ENCODE measurements around the gene TCF4. TPM values are rescaled to one million over a fixed set of nuclear protein-coding genes. Genes with fewer than 3 reads are reported as not detected.

The TCF4 gene
- total RNA-seq, 1 donor from 2014 or later, result 115 TPM

DNA sequence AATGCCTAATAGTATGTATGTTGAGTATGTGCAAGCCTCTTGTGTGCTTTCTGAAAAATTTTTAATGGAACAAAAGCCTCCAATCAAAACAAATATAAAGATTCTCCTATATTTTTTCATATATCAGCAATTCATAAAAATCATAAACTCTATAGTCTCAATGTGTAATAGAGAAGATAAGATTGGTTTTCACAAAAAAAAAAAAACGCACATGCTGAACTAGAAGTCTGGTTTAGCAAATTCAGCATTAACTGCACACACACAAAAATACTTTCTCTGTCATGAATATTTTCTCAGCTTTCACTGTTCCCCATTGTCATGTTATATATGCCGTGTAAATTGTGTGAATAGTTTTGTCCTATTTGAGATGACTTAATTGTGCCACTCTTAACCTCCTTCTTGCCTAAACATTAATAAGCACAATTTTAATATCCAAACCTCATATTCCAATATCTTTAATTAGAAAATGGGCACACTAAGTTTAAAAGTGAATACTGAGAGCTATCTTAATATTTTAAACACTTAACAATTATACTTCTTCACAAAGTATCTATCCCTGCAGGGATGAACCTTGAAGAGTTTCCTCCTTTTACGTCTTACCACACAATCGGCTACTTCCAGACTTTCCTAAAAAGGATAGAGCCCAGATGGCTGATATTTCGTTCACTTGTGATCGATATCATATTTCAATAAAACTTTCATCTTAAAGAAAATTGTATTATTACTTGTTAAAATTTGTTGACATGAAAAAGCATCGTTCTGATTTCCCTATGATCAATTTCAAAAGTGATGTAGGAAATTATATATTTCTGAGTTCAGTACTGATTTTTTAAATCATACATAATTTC, 242.7 kb downstream of the TCF4 start:
- Mint-ChIP-seq H3K9me3 (ENCODE audit: unreplicated experiment) (no peaks in the 10 kb centered on the region), H3K27ac (ENCODE audit: unreplicated experiment) (no peak overlapping the region), H3K36me3 (ENCODE audit: low read depth, unreplicated experiment) (peaks cover 7% of the 10 kb centered on the region), H3K4me1 (ENCODE audit: low read depth, unreplicated experiment) (peaks cover 11% of the 10 kb centered on the region), H3K27me3 (ENCODE audit: low read depth, unreplicated experiment) (no peaks in the 10 kb centered on the region), H3K4me3 (ENCODE audit: unreplicated experiment) (no peak overlapping the region)
- Histone ChIP-seq H3K9ac (ENCODE audit: low read length) (no peak overlapping the region), H3K4me1 (ENCODE audit: insufficient read depth, low read length) (no peaks in the 10 kb centered on the region), H3K4me2 (ENCODE audit: low read length) (no peak overlapping the region), H4K20me1 (ENCODE audit: insufficient read depth, low read length) (no peaks in the 10 kb centered on the region), H3K27me3 (ENCODE audit: insufficient read depth, low read length) (no peaks in the 10 kb centered on the region), H3K9me3 (ENCODE audit: insufficient read depth, low read depth, low read length) (no peaks in the 10 kb centered on the region), H3K27ac (ENCODE audit: low read depth, low read length) (no peak overlapping the region), H3K4me3 (ENCODE audit: insufficient read depth, low read depth, low read length) (no peak overlapping the region), H2AFZ (ENCODE audit: low read depth, low read length) (no peak overlapping the region), H3K36me3 (ENCODE audit: insufficient read depth, low read length) (no peaks in the 10 kb centered on the region), H3K79me2 (ENCODE audit: insufficient read depth, low read length) (peaks cover 8% of the 10 kb centered on the region)
- DNase-seq (ENCODE audit: low read depth) (no peak), FAIRE-seq (no peak)
- TF ChIP-seq, protein P1, sequence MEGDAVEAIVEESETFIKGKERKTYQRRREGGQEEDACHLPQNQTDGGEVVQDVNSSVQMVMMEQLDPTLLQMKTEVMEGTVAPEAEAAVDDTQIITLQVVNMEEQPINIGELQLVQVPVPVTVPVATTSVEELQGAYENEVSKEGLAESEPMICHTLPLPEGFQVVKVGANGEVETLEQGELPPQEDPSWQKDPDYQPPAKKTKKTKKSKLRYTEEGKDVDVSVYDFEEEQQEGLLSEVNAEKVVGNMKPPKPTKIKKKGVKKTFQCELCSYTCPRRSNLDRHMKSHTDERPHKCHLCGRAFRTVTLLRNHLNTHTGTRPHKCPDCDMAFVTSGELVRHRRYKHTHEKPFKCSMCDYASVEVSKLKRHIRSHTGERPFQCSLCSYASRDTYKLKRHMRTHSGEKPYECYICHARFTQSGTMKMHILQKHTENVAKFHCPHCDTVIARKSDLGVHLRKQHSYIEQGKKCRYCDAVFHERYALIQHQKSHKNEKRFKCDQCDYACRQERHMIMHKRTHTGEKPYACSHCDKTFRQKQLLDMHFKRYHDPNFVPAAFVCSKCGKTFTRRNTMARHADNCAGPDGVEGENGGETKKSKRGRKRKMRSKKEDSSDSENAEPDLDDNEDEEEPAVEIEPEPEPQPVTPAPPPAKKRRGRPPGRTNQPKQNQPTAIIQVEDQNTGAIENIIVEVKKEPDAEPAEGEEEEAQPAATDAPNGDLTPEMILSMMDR (IDR thresholded peaks at IDR 0.05; ENCODE audit: insufficient read depth, low read depth, low read length), result no peak
- TF ChIP-seq EZH2 (IDR thresholded peaks at IDR 0.05; ENCODE audit: insufficient read depth, low read length), result no peak

DNA sequence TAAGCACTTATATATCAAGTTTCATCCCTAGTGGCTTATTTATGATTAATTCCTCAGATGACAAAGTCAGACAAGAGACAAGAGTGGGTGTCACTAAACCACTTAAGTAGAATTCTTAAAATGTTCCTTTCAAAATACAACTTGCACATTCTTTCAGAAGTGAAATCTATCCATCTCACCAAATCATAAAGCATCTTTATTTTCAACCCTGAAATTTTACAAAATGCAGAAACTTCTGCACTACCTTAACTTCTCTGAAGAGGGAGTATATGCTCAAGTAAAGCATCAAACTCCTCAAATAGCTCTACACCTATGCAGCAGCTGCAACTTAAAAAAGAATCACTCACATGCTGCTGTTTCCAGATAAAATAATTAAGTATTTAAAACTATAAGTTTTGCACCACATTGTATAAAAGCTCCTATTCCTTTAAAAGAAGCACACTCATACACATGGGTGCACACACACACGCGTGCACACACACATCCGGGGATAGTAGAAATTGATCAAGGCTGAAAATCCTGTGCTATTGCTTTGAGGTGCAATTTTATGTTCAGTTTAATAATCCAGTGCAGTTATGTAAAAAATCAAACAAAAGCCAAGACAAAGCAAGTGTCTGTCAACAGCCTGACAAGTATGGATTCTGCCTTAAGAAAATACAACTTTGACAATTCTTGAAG, 244.5 kb downstream of the TCF4 start:
- Mint-ChIP-seq H3K4me3 (ENCODE audit: unreplicated experiment) (no peak overlapping the region), H3K36me3 (ENCODE audit: low read depth, unreplicated experiment) (peaks cover 8% of the 10 kb centered on the region), H3K27ac (ENCODE audit: unreplicated experiment) (no peak overlapping the region), H3K4me1 (ENCODE audit: low read depth, unreplicated experiment) (peaks cover 9% of the 10 kb centered on the region), H3K9me3 (ENCODE audit: unreplicated experiment) (no peaks in the 10 kb centered on the region), H3K27me3 (ENCODE audit: low read depth, unreplicated experiment) (no peaks in the 10 kb centered on the region)
- Histone ChIP-seq H3K27me3 (ENCODE audit: insufficient read depth, low read length) (no peaks in the 10 kb centered on the region), H3K36me3 (ENCODE audit: insufficient read depth, low read length) (no peaks in the 10 kb centered on the region), H3K27ac (ENCODE audit: low read depth, low read length) (no peak overlapping the region), H2AFZ (ENCODE audit: low read depth, low read length) (no peak overlapping the region), H3K79me2 (ENCODE audit: insufficient read depth, low read length) (peaks cover 8% of the 10 kb centered on the region), H3K4me1 (ENCODE audit: insufficient read depth, low read length) (peaks cover 2% of the 10 kb centered on the region), H3K9me3 (ENCODE audit: insufficient read depth, low read depth, low read length) (no peaks in the 10 kb centered on the region), H4K20me1 (ENCODE audit: insufficient read depth, low read length) (no peaks in the 10 kb centered on the region), H3K4me2 (ENCODE audit: low read length) (no peak overlapping the region), H3K9ac (ENCODE audit: low read length) (no peak overlapping the region), H3K4me3 (ENCODE audit: insufficient read depth, low read depth, low read length) (no peak overlapping the region)
- TF ChIP-seq, protein P1 (IDR thresholded peaks at IDR 0.05; ENCODE audit: insufficient read depth, low read depth, low read length), result peak; percentile 65
- no peak for TF ChIP-seq EZH2 (IDR thresholded peaks at IDR 0.05; ENCODE audit: insufficient read depth, low read length)
- FAIRE-seq, result peak; percentile 45
- DNase-seq (ENCODE audit: low read depth), result peak; percentile 36
